Measurements from ENCODE around the gene CNOT4. TPM values are rescaled to one million over a fixed set of nuclear protein-coding genes. Genes with fewer than 3 reads are reported as not detected.

CNOT4 gene
- total RNA-seq, 1 experiment from 2014 or later: 16.6 TPM

GRCh38 chr7:135348493-135348892 is 161.4 kb downstream of the CNOT4 start:
- H3K9ac ChIP-seq (ENCODE audit: low read length): no peak overlapping the region
- no peaks in the 10 kb centered on the region for H3K4me1 ChIP-seq (ENCODE audit: control insufficient read depth in 1 of 2, insufficient read depth in 2 of 2, low read length in 2 of 2)
- H3K4me2 ChIP-seq (ENCODE audit: low read length): no peak overlapping the region
- no peaks in the 10 kb centered on the region for H3K36me3 ChIP-seq (ENCODE audit: control insufficient read depth in 1 of 2, insufficient read depth in 2 of 2, low read length in 2 of 2)
- H4K20me1 ChIP-seq (ENCODE audit: insufficient read depth): no peaks in the 10 kb centered on the region
- POLR2A ChIA-PET: no interaction called here
- peaks cover 19% of the 10 kb centered on the region for H3K27me3 ChIP-seq (ENCODE audit: insufficient read depth, low read length)
- no peaks in the 10 kb centered on the region for H3K79me2 ChIP-seq (ENCODE audit: insufficient read depth, low read length)
- ATAC-seq: no peak
- H3K9me2 ChIP-seq (ENCODE audit: insufficient read depth): no peaks in the 10 kb centered on the region
- TF ChIP-seq EZH2 (IDR thresholded peaks at IDR 0.05) (no peak), SIN3A (IDR thresholded peaks at IDR 0.05; ENCODE audit: low read depth) (no peak), CEBPB (IDR thresholded peaks at IDR 0.05; ENCODE audit: low read depth) (no peak), TCF7L2 (IDR thresholded peaks at IDR 0.05; ENCODE audit: borderline replicate concordance, extremely low read depth, insufficient read depth, insufficient read length) (no peak), ZBTB33 (IDR thresholded peaks at IDR 0.05; ENCODE audit: extremely low read depth, insufficient replicate concordance, low read length) (no peak)
- DNase-seq (ENCODE audit: low read depth, low spot score): no peak
- intact Hi-C loops (cut with micrococcal nuclease): no loop called here
- CTCF ChIA-PET: no interaction called here
- RAD21 ChIA-PET (ENCODE audit: low non-redundant PET in 1 of 2, low total read pairs in 2 of 2, uncharacterized antibody in 2 of 2, unreplicated experiment in 2 of 2): no interaction called here
- H3K4me3 ChIP-seq (replicated peaks in 1 of 2; ENCODE audit: low read depth in 1 of 2, low read length in 2 of 2): no peak overlapping the region
- no peaks in the 10 kb centered on the region for H3K9me3 ChIP-seq (ENCODE audit: control insufficient read depth in 1 of 2, insufficient read depth in 1 of 2, low read depth in 1 of 2, low read length in 2 of 2)
- no peak overlapping the region for H3K27ac ChIP-seq (ENCODE audit: low read depth, low read length)
- no TSS peak for BruUV-seq (replicated peaks)
- H2AFZ ChIP-seq (ENCODE audit: low read depth, low read length, poor library complexity, severe bottlenecking): no peak overlapping the region

GRCh38 chr7:135343361-135343760 is 166.5 kb downstream of the CNOT4 start:
- Histone ChIP-seq H4K20me1 (ENCODE audit: insufficient read depth) (no peaks in the 10 kb centered on the region), H3K4me3 (replicated peaks in 1 of 2; ENCODE audit: low read depth in 1 of 2, low read length in 2 of 2) (no peak overlapping the region), H3K4me2 (ENCODE audit: low read length) (no peak overlapping the region), H3K9ac (ENCODE audit: low read length) (no peak overlapping the region), H3K9me2 (ENCODE audit: insufficient read depth) (no peaks in the 10 kb centered on the region), H3K27ac (ENCODE audit: low read depth, low read length) (no peak overlapping the region), H3K27me3 (ENCODE audit: insufficient read depth, low read length) (peaks cover 19% of the 10 kb centered on the region), H2AFZ (ENCODE audit: low read depth, low read length, poor library complexity, severe bottlenecking) (no peak overlapping the region), H3K79me2 (ENCODE audit: insufficient read depth, low read length) (no peaks in the 10 kb centered on the region), H3K9me3 (ENCODE audit: control insufficient read depth in 1 of 2, insufficient read depth in 1 of 2, low read depth in 1 of 2, low read length in 2 of 2) (no peaks in the 10 kb centered on the region), H3K4me1 (ENCODE audit: control insufficient read depth in 1 of 2, insufficient read depth in 2 of 2, low read length in 2 of 2) (no peaks in the 10 kb centered on the region), H3K36me3 (ENCODE audit: control insufficient read depth in 1 of 2, insufficient read depth in 2 of 2, low read length in 2 of 2) (no peaks in the 10 kb centered on the region)
- CTCF ChIA-PET: no interaction called here
- DNase-seq (ENCODE audit: low read depth, low spot score) (no peak), ATAC-seq (no peak)
- intact Hi-C loops (cut with micrococcal nuclease): no loop called here
- TF ChIP-seq ATF3 (IDR thresholded peaks at IDR 0.05): no peak
- TF ChIP-seq SRF (IDR thresholded peaks at IDR 0.05; ENCODE audit: low read depth): no peak
- no peak for TF ChIP-seq FOSL1 (IDR thresholded peaks at IDR 0.05; ENCODE audit: low read depth)
- RAD21 ChIA-PET (ENCODE audit: low non-redundant PET in 1 of 2, low total read pairs in 2 of 2, uncharacterized antibody in 2 of 2, unreplicated experiment in 2 of 2): no interaction called here
- BruUV-seq (replicated peaks): no TSS peak
- POLR2A ChIA-PET: no interaction called here
